SU-DHL-6 (cell line): ENCODE data around the gene ZNF302.

Experiments
- CTCF ChIP-seq: fragments of 200-600 bp; sonication (generic); IDR thresholded peaks from one replicate; pipeline ENCODE4 v1.5.1; 2017; ENCODE audit warnings: antibody characterized with exemption, mild to moderate bottlenecking, low read length, moderate library complexity; ENCODE audit not compliant: insufficient read depth, poor library complexity, severe bottlenecking
- EZH2phosphoT487 ChIP-seq: fragments of 200-600 bp; sonication (generic), shearing (Covaris generic); conservative IDR thresholded peaks from 2 replicates; pipeline ENCODE4 v1.6.1; 2018; ENCODE audit warnings: mild to moderate bottlenecking, antibody characterized with exemption, low read length, moderate library complexity, mixed read lengths

- TF ChIP-seq CTCF (no peak), EZH2phosphoT487 (no peak)
Measured at GRCh38 chr19:34664168-34664567, 13.3 kb upstream of the ZNF302 start.
